ENCODE results near the gene FETUB.
"Not testable (repeated sequence)": the region's sequence is repeated elsewhere in the genome, so short reads cannot be mapped to it uniquely, and the experiment has no call there.

FETUB gene

DNA sequence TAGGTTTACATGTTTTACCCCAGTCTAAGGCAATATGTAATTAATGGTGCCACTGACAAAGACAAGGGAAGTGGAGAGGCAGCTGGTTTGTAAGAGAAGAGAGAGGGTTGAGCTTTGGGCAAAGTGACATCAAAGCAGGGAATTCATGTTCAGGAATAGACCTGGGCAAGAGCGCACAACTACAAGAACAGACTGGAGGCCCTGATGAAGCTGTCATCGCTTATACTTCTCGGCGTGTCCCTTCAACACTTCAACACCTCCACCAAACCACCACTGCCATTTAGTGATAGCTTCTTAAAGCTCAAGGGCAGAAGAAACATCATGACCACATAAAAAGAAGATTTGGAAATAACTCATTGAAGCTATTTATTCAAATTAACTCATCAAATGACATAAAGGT, 57.3 kb downstream of the FETUB start:
- TF ChIP-seq, protein P1, sequence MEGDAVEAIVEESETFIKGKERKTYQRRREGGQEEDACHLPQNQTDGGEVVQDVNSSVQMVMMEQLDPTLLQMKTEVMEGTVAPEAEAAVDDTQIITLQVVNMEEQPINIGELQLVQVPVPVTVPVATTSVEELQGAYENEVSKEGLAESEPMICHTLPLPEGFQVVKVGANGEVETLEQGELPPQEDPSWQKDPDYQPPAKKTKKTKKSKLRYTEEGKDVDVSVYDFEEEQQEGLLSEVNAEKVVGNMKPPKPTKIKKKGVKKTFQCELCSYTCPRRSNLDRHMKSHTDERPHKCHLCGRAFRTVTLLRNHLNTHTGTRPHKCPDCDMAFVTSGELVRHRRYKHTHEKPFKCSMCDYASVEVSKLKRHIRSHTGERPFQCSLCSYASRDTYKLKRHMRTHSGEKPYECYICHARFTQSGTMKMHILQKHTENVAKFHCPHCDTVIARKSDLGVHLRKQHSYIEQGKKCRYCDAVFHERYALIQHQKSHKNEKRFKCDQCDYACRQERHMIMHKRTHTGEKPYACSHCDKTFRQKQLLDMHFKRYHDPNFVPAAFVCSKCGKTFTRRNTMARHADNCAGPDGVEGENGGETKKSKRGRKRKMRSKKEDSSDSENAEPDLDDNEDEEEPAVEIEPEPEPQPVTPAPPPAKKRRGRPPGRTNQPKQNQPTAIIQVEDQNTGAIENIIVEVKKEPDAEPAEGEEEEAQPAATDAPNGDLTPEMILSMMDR (IDR thresholded peaks at IDR 0.05; ENCODE audit: low read depth, low read length): no peak
- no peak overlapping the region for H3K4me3 ChIP-seq (replicated peaks in 1 of 2; ENCODE audit: low read depth in 2 of 2, low read length in 2 of 2)
- no peak for DNase-seq (ENCODE audit: low read depth in 2 of 2)

DNA sequence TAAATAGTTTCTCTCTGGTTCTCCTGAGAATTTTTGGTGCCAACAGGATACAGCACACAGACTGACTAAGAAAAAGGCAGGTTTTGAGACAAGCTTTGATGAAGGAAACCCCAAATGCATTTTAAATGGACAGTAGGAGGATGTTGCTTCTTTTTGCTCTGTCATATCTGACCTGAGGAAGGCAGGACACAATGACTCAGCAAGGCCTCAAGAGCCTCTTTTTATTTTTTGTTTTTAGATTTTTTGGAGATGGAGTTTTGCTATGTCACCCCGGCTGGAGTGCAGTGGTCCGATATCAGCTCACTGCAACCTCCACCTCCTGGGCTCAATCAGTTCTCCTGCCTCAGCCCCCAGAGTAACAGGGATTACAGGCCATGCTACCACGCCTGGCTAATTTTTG, 60.1 kb downstream of the FETUB start:
- DNase-seq (ENCODE audit: low read depth in 2 of 2): peak; percentile 3 to 35
- TF ChIP-seq, protein P1 (IDR thresholded peaks at IDR 0.05; ENCODE audit: low read depth, low read length): no peak
- no peak overlapping the region for H3K4me3 ChIP-seq (replicated peaks in 1 of 2; ENCODE audit: low read depth in 2 of 2, low read length in 2 of 2)

DNA sequence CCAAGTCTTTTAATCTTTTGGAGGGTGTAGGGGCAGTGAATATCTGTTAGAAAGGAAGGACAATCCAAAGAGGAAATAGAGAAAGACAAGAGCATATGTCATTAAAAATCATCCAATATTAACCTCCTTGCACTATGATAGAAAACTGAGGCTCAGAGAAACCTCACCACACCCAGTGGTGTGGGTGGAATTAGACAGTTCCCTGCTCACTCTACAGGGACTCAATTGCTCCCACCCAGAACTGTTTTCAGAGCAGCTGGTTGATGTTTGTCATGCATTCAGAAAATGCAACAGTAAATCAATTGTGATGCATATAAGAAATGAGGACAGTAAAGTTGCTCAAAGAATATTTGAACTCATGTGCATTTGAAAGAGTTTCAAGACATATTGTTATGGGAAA, 62.3 kb downstream of the FETUB start:
- DNase-seq (ENCODE audit: low read depth in 2 of 2); H3K4me3 ChIP-seq (replicated peaks in 1 of 2; ENCODE audit: low read depth in 2 of 2, low read length in 2 of 2): not testable (repeated sequence)

Data from cardiac fibroblast (primary cell).